Right renal pelvis (tissue), 4 donors: ENCODE results near the gene OMP. TPM values are rescaled to one million over a fixed set of nuclear protein-coding genes. Genes with fewer than 3 reads are reported as not detected.
"Not testable (repeated sequence)": the region's sequence is repeated elsewhere in the genome, so short reads cannot be mapped to it uniquely, and the experiment has no call there.

Source experiments
- DNase-seq, 4 donors: peaks; one replicate each; pipeline ENCODE4 v3.0.0-alpha.2; 2013; ENCODE audit warnings: low read depth in 4 of 4, low spot score in 3 of 4, missing footprints in 1 of 4
- polyA plus RNA-seq, 4 donors: library from polyadenylated mRNA; unstranded; fragments of 120-200 nt; gene quantifications; one replicate each; pipeline ENCODE4 v1.2.1, GENCODE V29; 2013; ENCODE audit not compliant: insufficient read length in 4 of 4

Gene OMP, protein sequence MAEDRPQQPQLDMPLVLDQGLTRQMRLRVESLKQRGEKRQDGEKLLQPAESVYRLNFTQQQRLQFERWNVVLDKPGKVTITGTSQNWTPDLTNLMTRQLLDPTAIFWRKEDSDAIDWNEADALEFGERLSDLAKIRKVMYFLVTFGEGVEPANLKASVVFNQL
- polyA plus RNA-seq: under 1 TPM in 1 of 4 donors, not detected in 3; 0.18 TPM

DNA sequence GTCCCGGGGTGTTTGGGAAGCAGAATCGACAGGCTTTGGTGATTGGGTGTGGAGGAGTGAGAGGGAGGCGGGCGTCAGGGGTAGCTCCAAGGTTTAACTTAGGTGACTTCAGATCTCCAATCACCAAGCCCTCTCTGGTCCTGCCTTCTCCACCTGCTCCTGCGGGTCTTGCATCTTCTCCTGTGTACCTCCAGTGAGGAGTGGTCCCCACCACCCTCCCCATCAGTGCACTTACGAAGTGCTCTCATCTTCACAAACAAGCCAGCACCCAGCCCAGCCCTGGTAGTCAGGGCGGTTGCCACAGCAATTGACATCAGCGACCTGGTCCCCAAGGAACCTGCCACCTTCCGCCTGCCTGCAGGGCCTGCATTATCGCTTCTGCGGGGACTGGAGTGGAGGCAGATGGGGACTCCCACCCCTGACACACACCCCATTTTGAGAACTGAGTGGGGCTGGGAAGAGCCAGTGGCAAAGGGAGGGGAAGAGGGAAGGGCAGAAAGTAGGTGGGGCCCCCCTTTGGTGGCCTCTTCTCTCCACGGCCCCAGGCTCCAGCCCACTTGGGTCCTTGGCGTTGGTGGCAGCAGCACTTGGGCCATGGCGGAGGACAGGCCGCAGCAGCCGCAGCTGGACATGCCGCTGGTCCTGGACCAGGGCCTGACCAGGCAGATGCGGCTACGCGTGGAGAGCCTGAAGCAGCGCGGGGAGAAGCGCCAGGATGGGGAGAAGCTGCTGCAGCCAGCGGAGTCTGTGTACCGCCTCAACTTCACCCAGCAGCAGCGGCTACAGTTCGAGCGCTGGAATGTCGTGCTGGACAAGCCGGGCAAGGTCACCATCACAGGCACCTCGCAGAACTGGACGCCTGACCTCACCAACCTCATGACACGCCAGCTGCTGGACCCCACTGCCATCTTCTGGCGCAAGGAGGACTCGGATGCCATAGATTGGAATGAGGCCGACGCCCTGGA lies at the start of gene OMP:
TSS of gene OMP (plus strand) at position 595 of the 965 bp plus-strand sequence. CDS start at position 595, 0 bp downstream.
- DNase-seq: no peak

DNA sequence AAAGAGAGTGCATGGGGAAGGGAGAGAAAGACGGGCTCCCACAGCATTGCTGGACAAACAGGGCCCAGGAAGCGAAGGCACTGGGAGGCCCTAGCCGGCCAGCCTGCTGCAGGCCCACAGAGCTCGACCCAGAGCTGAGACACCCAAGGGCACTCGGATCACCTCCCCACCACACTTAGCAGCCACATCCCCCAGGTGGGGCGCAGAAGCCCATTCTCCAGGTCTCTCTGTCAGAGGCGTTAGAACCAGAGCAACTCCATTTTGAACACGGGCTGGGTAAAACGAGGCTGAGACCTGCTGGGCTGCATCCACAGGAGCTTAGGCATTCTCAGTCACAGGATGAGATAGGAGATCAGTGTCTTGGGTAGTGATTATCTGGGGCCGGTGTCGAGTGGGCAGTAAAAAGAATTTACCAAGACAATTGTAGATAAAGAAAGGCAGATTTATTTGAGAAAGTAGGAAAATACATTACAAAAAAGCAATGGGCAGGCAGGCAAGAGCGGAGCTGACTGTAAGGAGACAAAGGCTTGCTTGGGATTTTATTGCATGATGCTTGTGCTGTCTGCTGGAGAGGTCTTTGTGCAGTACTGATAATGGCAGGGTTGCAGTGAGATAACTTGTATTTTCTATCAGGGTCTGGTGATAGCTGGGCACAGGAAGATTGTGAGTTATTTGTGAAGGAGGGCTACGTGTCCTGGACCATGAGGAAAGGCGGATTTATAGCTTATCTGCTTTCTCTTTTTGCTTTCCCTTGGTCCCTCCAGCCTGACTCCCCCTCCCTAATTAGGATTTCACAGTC lies 49.2 kb upstream of the OMP start:
- DNase-seq: no peak

DNA sequence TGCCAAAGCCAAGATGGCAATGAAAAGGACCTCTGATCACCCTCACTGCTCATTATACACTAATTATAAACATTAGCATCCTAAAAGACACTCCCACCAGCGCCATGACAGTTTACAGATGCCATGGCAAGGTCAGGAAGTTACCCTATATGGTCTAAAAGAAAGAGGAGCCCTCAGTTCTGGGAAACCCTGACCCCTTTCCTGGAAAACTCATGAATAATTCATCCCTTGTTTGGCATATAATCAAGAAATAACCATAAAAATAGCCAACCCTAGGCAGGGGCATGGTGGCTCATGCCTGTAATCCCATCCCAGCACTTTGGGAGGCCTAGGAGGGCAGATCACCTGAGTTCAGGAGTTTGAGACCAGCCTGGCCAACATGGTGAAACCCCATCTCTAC lies 48.6 kb upstream of the OMP start:
- no peak for DNase-seq

DNA sequence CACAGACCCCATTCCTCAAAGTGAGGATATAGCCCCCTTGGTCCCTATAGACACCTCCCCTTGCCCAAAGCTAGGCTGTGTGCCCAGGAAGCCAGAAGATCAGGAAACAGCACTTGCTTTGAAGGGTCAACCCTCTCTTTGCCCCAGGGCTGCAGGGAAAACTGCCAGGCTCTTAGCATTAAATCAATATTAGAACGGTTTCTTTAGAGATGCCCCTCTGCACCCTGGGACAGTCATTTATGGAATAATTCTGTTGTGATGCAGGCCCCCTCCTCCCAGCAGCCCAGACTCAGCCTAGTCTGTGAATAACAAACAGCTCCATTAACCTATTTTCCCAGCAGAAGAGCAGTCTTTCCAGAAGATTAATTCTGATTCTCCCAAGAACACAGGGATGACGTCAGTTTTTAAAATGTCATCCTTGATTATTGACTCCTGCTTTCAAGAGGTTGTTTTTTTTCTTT lies 47.5 kb upstream of the OMP start:
- DNase-seq: no peak

DNA sequence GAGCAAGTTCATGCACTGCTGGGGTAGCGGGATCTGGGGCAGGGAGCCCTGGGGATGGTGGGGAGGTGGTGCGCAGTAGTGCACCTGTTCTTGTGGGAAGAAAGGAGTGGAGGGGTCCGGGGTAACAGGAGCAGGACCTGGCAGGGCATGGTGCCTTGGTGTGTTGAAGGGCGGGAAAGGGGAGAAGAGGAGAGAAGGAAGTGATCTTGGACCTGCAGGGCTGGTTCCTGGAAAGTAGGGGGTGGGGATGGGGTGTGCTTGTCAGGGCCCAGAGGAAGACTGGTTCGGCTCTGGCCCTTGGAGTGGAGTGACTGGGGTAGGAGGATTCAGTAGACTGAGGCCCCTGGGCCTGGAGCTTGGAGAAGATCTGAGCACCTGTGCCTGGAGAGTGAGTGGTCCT lies 46.7 kb upstream of the OMP start:
- no peak for DNase-seq

DNA sequence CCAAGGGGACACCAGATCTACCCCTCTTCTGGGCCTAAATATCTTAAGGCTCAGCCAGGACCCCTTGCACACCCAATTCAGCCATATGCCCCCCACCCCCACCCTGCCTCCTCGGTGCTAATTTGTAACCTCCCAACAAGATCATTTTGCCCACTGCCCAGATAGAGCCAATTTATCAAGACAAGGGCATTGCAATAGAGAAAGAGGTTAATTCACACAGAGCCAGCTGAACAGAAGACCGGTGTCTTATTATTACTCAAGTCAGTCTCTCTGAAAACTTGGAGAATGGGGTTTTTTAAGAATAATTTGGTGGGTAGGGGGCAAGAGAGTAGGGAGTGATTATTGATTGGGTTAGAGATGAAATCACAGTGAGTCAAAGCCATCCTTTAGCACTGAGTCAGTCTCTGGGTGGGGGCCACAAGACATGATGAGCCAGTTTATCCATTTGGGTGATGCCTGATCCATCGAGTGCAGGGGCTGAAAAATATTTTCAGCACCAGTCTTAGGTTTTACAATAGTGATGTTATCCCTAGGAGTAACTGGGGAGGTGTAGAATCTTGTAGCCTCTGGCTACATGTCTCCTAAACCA lies 45.7 kb upstream of the OMP start:
- DNase-seq: no peak

DNA sequence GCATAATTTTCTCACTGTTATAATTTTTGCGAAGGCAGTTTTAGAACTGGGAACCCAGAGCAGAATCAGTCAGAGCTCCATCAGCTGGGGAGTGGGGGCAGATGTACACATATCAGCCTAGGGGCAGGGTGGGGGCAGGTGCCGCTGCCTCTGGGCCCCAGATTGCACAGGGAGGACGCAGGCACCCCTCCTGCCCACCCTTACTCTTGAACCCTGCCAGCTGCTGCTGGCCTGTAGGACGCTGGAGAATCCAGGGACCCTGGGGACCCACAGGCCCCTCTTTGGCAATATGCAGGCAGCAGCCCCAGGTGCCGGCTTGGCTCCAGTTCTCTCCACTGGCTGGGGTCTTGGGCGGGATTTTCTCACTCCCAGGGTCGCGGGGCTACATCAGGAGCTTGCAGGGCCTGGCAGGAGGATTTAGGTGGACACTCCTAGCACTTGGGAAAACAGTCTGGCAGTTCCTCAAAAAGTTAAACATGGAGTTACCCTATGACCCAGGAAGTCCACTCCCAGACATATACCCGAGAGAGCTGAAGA lies 44.6 kb upstream of the OMP start:
- no peak for DNase-seq

DNA sequence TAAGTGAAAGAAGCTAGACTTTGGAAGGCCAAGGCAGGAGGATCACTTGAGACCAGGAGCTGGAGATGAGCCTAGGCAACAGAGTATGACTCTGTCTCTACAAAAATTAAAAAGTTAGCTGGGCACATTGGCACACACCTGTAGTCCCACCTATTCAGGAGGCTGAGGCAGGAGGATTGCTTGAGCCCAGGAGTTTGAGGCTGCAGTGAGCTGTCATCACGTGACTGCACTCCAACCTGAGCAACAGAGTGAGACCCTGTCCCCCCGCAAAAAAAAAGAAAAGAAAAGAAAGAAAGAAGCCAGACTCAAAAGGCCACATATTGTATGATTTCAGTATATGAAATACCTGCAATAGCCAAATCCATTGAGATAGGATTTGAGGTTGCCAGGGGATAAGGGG lies 43.7 kb upstream of the OMP start:
- no peak for DNase-seq

DNA sequence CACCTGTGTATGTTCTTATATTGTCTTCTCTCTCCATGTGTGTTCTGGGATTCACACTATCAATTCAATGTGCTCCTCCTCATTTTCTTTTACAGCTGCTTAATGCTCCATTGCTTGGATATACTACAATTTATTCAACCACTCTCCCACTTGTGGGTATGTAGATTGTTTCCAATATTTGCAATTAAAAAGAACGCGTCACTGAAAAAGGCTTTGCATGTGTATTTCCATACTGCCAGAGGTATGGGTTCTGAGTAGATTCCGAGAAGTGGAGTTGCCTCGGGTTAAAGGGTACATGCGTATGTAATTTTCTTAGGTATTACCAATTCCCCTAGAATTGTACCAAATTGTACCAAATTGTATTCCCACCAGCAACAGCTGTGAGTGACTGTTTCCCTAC lies 42.8 kb upstream of the OMP start:
- no peak for DNase-seq

DNA sequence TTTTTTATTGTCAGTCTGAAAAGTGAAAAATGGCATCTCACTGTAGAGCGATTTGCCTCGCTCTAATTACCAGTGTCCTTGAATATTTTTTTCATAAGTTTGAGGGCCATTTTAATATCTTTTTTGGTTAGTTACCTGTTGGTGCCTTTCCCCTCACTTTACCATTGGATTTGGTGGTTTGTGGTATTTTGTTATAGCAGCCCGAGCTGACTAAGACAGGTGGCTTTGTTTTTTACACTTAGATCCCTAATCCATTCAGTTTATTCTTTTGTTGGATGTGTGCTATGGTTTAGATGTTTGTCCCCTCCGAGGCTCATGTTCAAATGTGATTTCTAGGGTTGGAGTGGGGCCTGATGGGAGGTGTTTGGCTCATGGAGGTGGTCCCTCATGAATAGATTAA lies 42.4 kb upstream of the OMP start:
- no peak for DNase-seq

DNA sequence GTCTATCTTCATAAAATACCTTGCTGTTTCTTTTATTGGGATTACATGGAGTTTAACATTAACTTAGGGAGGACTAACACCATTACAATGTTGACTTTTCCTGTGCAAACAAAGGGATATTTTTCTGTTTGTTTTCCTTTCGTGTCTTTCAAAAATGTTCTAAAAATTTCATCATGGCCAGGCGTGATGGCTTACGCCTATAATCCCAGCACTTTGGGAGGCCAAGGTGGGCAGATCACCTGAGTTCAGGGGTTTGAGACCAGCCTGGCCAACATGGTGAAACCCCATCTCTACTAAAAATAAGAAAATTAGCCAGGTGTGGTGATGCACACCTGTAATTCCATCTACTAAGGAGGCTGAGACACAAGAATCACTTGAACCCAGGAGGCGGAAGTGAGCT lies 41.4 kb upstream of the OMP start:
- DNase-seq: not testable (repeated sequence)

DNA sequence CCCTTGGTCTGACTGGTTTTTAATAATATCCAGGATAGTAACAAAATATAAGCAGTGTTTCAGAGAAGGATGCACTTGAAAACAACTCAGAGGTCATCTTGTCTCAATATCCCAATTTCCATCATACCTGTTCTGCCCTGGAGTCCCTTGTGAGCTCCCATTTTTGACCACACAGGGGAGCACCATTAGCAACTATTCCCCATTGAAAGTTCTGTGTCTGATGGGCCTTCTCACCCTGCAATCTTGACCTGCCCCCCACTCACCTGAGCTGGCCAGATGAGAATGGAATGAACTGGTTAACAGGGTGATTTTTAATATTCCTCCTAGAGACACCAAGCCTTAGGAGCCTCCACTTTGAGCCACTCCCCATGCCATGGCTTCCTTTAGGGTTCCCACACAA lies 39.7 kb upstream of the OMP start:
- no peak for DNase-seq

DNA sequence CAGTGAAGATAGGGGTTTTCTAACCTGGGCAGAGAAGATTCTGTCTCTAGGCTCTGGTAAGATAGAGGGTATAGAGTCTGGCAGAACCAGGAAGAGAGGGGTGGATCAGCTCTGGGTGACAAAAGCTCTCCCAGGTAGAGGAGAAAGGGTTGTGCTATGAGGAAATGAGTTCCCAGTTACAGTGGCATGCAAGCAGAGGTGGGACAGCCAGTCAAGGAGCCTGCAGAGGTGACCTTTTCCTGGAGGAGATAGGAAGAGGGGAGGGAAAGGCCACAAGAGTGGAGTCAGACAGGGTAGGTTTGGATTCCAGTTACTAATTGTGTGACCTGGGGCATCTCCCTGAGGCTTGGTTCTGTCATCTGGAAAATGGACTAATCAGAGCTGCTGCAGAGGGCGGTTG lies 39.2 kb upstream of the OMP start:
- no peak for DNase-seq

DNA sequence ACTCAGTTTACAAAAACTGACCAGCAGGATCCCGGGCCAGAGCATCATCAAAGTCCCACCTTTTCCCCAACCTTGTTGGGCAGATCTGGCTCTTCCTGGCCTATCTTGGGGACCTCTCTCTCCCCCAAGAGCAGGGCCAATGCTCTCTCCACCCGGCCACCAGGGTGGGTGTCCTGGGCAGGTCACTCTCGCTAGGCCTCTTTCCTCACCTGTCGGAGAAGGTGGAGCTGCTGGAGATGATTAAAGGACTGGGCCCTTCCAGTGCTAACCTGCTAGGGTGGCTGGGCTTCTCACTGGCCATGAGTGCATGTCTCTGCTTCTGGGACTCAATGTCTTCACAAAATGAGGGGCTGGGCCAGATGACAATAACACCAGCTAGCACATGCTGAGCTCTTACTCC lies 38.8 kb upstream of the OMP start:
- DNase-seq: no peak

DNA sequence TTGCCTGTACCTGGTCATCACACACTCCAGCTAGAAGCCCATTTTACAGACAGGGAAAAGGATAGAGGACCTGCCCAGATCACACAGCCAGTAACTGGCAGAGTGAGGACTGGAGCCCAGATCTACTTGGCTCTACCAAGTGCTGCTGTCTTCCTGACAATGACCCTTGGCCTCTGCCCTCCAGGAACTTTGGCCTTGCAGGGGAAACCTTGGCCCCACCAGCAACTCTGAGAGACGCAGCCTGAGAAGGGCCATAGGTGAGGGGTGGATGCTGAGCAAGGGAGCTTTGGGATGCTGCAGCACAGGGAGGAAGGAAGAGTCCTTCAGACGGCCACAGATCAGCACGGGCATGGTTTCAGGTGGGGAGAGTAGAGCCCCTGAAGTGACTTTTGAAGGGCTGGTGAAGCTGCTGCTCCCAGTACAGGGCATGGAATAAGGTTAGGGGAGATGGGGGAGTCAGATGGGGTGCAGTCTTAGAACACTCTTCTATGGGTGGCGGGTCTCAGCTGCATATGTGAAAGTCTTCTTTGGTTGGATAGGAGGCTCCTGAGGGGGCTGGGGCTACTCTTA lies 37.9 kb upstream of the OMP start:
- no peak for DNase-seq

DNA sequence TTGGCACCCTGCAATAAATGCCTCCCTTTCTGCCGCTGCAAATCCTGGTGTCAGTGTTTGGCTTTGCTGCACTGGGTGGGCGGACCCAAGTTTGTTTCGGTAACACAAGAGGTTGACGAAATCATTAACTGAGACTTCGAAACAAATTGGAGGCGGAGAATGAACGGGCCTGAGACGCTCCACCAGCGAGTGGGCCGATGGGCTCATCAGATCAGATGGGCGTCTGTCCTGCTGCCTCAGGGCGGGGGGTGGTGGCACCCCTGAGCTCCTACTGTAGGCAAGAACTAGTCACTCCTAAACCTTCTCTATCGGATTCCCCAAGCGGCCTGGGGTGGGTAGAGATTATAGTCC lies 36.8 kb upstream of the OMP start:
- DNase-seq: no peak

DNA sequence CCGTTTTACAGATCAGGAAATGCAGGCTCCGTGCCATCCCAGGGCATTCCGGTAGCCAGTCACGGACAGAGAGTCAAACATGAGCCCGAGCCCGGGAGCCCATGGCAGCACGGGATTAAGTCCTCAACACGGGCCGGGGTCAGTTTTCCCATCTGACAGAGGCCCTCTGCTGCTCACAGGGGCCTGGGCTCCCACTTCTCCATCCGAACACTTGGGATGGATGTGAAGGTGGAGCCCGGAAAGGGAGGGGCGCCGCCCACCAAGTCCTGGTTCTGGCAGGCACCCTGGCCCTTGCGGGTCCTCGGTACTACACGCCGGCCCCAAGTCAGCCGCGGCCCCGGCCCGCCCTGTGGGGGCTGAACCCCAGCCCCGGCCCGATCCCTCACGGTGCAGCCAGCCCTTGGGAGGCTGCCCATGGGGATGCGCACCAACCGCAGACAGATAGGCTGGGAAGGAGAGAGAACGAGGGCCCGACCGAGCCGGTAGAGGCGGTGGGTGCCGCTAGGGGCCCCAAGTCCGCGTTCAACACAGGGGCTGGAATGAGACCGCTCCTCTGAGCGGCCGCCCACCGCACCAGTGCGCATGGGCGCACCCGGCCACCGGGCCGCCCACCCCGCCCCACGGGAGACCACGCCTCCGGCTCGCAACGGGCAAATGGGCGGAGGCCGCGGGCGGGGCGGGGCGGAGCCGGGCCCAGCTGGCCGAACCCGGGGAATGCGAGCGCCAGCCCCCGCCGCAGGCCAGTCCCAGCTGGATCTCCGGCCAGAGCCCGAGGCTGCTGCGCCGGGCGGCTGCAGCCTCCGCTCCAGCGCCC lies 36.2 kb upstream of the OMP start, which contains the start of gene CAPN5:
TSS of gene CAPN5 (plus strand) at position 743 of the 814 bp plus-strand sequence. CDS start 17,916 bp downstream, outside the sequence.
- DNase-seq: peak; percentile 87 to 90 (median 90)

DNA sequence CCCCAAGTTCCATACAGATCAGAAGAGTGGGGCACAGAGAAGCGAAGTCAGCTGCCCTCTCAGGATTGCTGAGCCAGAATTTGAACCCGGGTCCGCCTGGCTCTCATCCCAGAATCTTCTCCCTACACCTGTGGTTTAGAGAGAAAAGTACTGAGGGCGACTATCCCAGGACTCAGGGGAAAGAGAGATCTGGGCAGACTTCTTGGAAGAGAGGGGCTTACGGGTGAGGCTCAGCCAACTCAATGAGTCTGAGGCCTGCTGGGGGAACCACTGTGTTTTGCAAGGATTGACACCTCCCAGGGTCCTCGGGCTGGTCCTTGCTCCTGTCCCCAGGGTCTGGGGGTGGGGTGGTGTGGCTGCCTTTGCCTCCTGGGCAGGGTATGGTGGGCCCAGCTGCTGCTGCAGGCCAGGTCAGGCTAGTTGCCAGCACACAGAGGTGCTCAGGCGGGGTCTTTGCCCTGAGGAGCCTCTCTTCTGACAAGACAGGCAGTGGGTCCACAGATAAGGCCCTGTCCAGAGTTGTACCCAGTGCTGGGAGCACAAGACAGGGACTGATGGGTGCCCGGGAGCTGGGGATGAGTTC lies 34.7 kb upstream of the OMP start:
- no peak for DNase-seq
